WTC11 (cell line): ENCODE results near the gene LPP. TPM values are rescaled to one million over a fixed set of nuclear protein-coding genes. Genes with fewer than 3 reads are reported as not detected.

Experiments used
- ATAC-seq: fragments of 200-7000 bp; cut with Tn5 transposase; 2 replicates; pipeline ENCODE4 v1.10.0; 2021; ENCODE audit warnings: mild to moderate bottlenecking, moderate library complexity
- CTCF ChIA-PET: fragments of 300-600 bp; sonication (Branson Sonifier 250); formaldehyde crosslinking; loops from one replicate; lab custom pipeline; 2021; ENCODE audit warnings: antibody characterized with exemption; lab: Charles Lee
- POLR2A ChIA-PET: fragments of 350-600 bp; sonication (Branson Sonifier 250); formaldehyde crosslinking; loops from one replicate; lab custom pipeline; 2021; ENCODE audit warnings: antibody characterized with exemption; lab: Charles Lee
- DNase-seq: peaks from one replicate; pipeline ENCODE4 v3.0.0; 2021; ENCODE audit warnings: low spot score
- H3K27ac Mint-ChIP-seq: 2 replicates; pipeline ENCODE4 v1.8.0; 2021; ENCODE audit warnings: mixed read lengths
- H3K27me3 Mint-ChIP-seq: 2 replicates; pipeline ENCODE4 v1.8.0; 2021; ENCODE audit warnings: low read depth, mild to moderate bottlenecking, moderate library complexity, mixed read lengths
- H3K36me3 Mint-ChIP-seq: 2 replicates; pipeline ENCODE4 v1.8.0; 2021; ENCODE audit warnings: mixed read lengths
- H3K4me1 Mint-ChIP-seq: 2 replicates; pipeline ENCODE4 v1.8.0; 2022; ENCODE audit warnings: mixed read lengths
- H3K4me3 Mint-ChIP-seq: 2 replicates; pipeline ENCODE4 v1.8.0; 2021; ENCODE audit warnings: mild to moderate bottlenecking, moderate library complexity, mixed read lengths
- H3K9me3 Mint-ChIP-seq: 2 replicates; pipeline ENCODE4 v1.8.0; 2021; ENCODE audit warnings: mixed read lengths
- CBFB ChIP-seq: sonication (generic); formaldehyde crosslinking; IDR thresholded peaks from 2 replicates; pipeline ENCODE4 v1.8.1; 2022; ENCODE audit warnings: mild to moderate bottlenecking, low read depth, missing genetic modification reagents
- CREB1 ChIP-seq: sonication (generic); formaldehyde crosslinking; IDR thresholded peaks from 2 replicates; pipeline ENCODE4 v1.8.0; 2023; ENCODE audit warnings: mild to moderate bottlenecking, missing genetic modification reagents
- CREM ChIP-seq: sonication (generic); formaldehyde crosslinking; IDR thresholded peaks from 2 replicates; pipeline ENCODE4 v1.8.1; 2022; ENCODE audit warnings: mild to moderate bottlenecking, missing genetic modification reagents, moderate library complexity
- FOXJ3 ChIP-seq: sonication (generic); formaldehyde crosslinking; IDR thresholded peaks from 2 replicates; pipeline ENCODE4 v1.9.0; 2021; ENCODE audit warnings: missing genetic modification reagents, mild to moderate bottlenecking, borderline replicate concordance
- GTF2I ChIP-seq: fragments of 250-450 bp; sonication (Bioruptor Pico); conservative IDR thresholded peaks from 2 replicates; pipeline ENCODE4 v1.4.0; 2021; ENCODE audit warnings: mild to moderate bottlenecking
- JUN ChIP-seq: sonication (generic); formaldehyde crosslinking; IDR thresholded peaks from 2 replicates; pipeline ENCODE4 v1.8.0; 2023; ENCODE audit warnings: mild to moderate bottlenecking, missing genetic modification reagents
- MXD4 ChIP-seq: fragments of 250-450 bp; sonication (Bioruptor Pico); IDR thresholded peaks from 2 replicates; pipeline ENCODE4 v1.8.0; 2021; ENCODE audit warnings: mild to moderate bottlenecking, moderate library complexity, borderline replicate concordance
- MYBL2 ChIP-seq: sonication (generic); formaldehyde crosslinking; IDR thresholded peaks from 2 replicates; pipeline ENCODE4 v1.8.1; 2023; ENCODE audit warnings: mild to moderate bottlenecking, moderate library complexity, missing genetic modification reagents
- NFATC4 ChIP-seq: fragments of 250-450 bp; sonication (Bioruptor Pico); IDR thresholded peaks from 2 replicates; pipeline ENCODE4 v1.9.0; 2021; ENCODE audit warnings: mild to moderate bottlenecking
- NR1H2 ChIP-seq: sonication (generic); formaldehyde crosslinking; IDR thresholded peaks from 2 replicates; pipeline ENCODE4 v1.9.0; 2021; ENCODE audit warnings: mild to moderate bottlenecking, moderate library complexity, missing genetic modification reagents
- RORB ChIP-seq: fragments of 250-450 bp; sonication (Bioruptor Pico); IDR thresholded peaks from 2 replicates; pipeline ENCODE4 v1.9.0; 2021; ENCODE audit warnings: mild to moderate bottlenecking
- SOX15 ChIP-seq: fragments of 250-450 bp; sonication (Bioruptor Pico); IDR thresholded peaks from 2 replicates; pipeline ENCODE4 v1.9.0; 2021; ENCODE audit warnings: mild to moderate bottlenecking
- STAT6 ChIP-seq: sonication (generic); formaldehyde crosslinking; conservative IDR thresholded peaks from 2 replicates; pipeline ENCODE4 v1.8.1; 2023; ENCODE audit warnings: mild to moderate bottlenecking, low read depth, missing genetic modification reagents, moderate library complexity
- ZBTB21 ChIP-seq: sonication (generic); formaldehyde crosslinking; IDR thresholded peaks from 2 replicates; pipeline ENCODE4 v1.8.1; 2023; ENCODE audit warnings: mild to moderate bottlenecking, missing genetic modification reagents, borderline replicate concordance
- ZBTB43 ChIP-seq: sonication (generic); formaldehyde crosslinking; IDR thresholded peaks from 2 replicates; pipeline ENCODE4 v1.8.1; 2023; ENCODE audit warnings: mild to moderate bottlenecking, missing genetic modification reagents
- total RNA-seq: library from RNA; stranded (reverse); gene quantifications from 3 replicates; pipeline ENCODE4 v1.2.3, GENCODE V29; 2021
- TF ChIP-seq, protein P1 (sequence below): fragments of 250-450 bp; sonication (Bioruptor Pico); conservative IDR thresholded peaks from 2 replicates; pipeline ENCODE4 v1.9.0; 2021; ENCODE audit warnings: mild to moderate bottlenecking
- TF ChIP-seq, protein P2 (sequence below): fragments of 250-450 bp; sonication (Bioruptor Pico); IDR thresholded peaks from 2 replicates; pipeline ENCODE4 v1.9.0; 2021; ENCODE audit warnings: mild to moderate bottlenecking, borderline replicate concordance
- TF ChIP-seq, protein P3 (sequence below): sonication (generic); formaldehyde crosslinking; IDR thresholded peaks from 2 replicates; pipeline ENCODE4 v1.8.1; 2023; ENCODE audit warnings: mild to moderate bottlenecking, missing genetic modification reagents, moderate library complexity

The LPP gene
- total RNA-seq, 1 experiment from 2014 or later: 49.6 TPM

- no peaks in the 10 kb centered on the region for H3K9me3 Mint-ChIP-seq
- POLR2A ChIA-PET: interaction anchor here (0.7 kb wide), 1 partner anchor 50 kb away, joined by 3 read pairs; no protein-coding TSS in a partner anchor
- CTCF ChIA-PET: interaction anchor here (1.0 to 1.3 kb wide), 2 partner anchors 11 to 542 kb away, joined by 3 to 5 read pairs; no protein-coding TSS in a partner anchor
- TF ChIP-seq FOXJ3 (CRISPR knock-in tag) (no peak), ZBTB43 (CRISPR knock-in tag) (no peak), RORB (CRISPR knock-in tag) (no peak), JUN (no peak), CREM (no peak), CBFB (CRISPR knock-in tag) (no peak), CREB1 (no peak), SOX15 (no peak), ZBTB21 (no peak), NFATC4 (no peak), NR1H2 (CRISPR knock-in tag) (no peak), MYBL2 (CRISPR knock-in tag) (no peak), STAT6 (CRISPR knock-in tag) (no peak), MXD4 (CRISPR knock-in tag) (no peak), GTF2I (CRISPR knock-in tag) (no peak)
- TF ChIP-seq, protein P1, sequence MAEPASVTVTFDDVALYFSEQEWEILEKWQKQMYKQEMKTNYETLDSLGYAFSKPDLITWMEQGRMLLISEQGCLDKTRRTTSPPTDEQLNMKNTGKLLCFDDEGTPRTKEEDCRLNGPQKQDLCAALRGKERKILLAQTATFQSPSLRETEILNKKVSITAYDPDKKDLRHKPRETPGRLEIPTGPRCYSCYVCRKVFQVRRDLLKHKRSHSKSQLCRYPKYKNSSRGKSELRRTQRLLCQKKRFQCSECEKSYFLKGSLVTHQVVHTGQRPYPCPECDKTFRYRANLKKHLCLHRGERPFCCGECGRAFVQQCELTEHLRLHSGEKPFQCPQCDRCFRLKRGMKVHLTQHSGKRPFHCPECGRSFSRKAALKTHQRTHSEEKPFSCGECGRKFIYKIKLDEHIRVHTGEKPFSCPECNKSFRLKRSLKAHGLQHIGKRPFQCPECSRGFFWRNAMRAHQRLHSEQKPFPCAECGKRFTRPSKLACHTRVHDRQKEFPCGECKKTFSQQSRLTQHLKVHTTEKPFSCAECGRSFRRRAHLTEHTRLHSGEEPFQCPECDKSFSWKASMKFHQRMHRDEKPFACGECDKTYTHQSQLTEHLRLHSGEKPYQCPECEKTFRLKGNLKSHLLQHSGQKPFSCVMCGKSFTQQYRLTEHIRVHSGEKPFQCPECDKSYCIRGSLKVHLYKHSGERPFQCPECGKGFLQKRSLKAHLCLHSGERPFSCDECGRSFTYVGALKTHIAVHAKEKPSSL (CRISPR knock-in tag): no peak
- TF ChIP-seq, protein P2, sequence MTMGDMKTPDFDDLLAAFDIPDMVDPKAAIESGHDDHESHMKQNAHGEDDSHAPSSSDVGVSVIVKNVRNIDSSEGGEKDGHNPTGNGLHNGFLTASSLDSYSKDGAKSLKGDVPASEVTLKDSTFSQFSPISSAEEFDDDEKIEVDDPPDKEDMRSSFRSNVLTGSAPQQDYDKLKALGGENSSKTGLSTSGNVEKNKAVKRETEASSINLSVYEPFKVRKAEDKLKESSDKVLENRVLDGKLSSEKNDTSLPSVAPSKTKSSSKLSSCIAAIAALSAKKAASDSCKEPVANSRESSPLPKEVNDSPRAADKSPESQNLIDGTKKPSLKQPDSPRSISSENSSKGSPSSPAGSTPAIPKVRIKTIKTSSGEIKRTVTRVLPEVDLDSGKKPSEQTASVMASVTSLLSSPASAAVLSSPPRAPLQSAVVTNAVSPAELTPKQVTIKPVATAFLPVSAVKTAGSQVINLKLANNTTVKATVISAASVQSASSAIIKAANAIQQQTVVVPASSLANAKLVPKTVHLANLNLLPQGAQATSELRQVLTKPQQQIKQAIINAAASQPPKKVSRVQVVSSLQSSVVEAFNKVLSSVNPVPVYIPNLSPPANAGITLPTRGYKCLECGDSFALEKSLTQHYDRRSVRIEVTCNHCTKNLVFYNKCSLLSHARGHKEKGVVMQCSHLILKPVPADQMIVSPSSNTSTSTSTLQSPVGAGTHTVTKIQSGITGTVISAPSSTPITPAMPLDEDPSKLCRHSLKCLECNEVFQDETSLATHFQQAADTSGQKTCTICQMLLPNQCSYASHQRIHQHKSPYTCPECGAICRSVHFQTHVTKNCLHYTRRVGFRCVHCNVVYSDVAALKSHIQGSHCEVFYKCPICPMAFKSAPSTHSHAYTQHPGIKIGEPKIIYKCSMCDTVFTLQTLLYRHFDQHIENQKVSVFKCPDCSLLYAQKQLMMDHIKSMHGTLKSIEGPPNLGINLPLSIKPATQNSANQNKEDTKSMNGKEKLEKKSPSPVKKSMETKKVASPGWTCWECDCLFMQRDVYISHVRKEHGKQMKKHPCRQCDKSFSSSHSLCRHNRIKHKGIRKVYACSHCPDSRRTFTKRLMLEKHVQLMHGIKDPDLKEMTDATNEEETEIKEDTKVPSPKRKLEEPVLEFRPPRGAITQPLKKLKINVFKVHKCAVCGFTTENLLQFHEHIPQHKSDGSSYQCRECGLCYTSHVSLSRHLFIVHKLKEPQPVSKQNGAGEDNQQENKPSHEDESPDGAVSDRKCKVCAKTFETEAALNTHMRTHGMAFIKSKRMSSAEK (CRISPR knock-in tag): no peak
- TF ChIP-seq, protein P3, sequence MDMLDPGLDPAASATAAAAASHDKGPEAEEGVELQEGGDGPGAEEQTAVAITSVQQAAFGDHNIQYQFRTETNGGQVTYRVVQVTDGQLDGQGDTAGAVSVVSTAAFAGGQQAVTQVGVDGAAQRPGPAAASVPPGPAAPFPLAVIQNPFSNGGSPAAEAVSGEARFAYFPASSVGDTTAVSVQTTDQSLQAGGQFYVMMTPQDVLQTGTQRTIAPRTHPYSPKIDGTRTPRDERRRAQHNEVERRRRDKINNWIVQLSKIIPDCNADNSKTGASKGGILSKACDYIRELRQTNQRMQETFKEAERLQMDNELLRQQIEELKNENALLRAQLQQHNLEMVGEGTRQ (CRISPR knock-in tag): no peak
- TF ChIP-seq, all 79 proteins: peak for 0
- no peaks in the 10 kb centered on the region for H3K36me3 Mint-ChIP-seq
- H3K27ac Mint-ChIP-seq: no peak overlapping the region
- DNase-seq (no peak), ATAC-seq (no peak)
- H3K4me1 Mint-ChIP-seq: peaks cover 31% of the 10 kb centered on the region
- H3K4me3 Mint-ChIP-seq: no peak overlapping the region
- H3K27me3 Mint-ChIP-seq: no peaks in the 10 kb centered on the region
These were observed 126.7 kb downstream of the LPP start for GRCh38 chr3:188280627-188281026.
